Progenitor cell of endocrine pancreas (in vitro differentiated cells): Measurements from ENCODE around the gene SETDB2. TPM values are rescaled to one million over a fixed set of nuclear protein-coding genes. Genes with fewer than 3 reads are reported as not detected.

Source experiments
- DNase-seq: peaks from one replicate; pipeline ENCODE4 v3.0.0; 2021; ENCODE audit warnings: low spot score; ENCODE audit not compliant: unreplicated experiment
- H3K27ac Mint-ChIP-seq: 2 replicates; pipeline ENCODE4 v1.8.0; 2021; ENCODE audit warnings: mild to moderate bottlenecking, moderate library complexity, mixed read lengths
- H3K27me3 Mint-ChIP-seq: 2 replicates; pipeline ENCODE4 v1.8.0; 2021; ENCODE audit warnings: mixed read lengths
- H3K36me3 Mint-ChIP-seq: 2 replicates; pipeline ENCODE4 v1.8.0; 2022; ENCODE audit warnings: mixed read lengths; ENCODE audit not compliant: insufficient read depth
- H3K4me1 Mint-ChIP-seq: 2 replicates; pipeline ENCODE4 v1.8.0; 2021; ENCODE audit warnings: low read depth, mixed read lengths
- H3K4me3 Mint-ChIP-seq: 2 replicates; pipeline ENCODE4 v1.8.0; 2021; ENCODE audit warnings: low read depth, mild to moderate bottlenecking, moderate library complexity, mixed read lengths
- H3K9me3 Mint-ChIP-seq: 2 replicates; pipeline ENCODE4 v1.8.0; 2021; ENCODE audit warnings: low read depth, mixed read lengths
- total RNA-seq: library from RNA; stranded (reverse); gene quantifications from 2 replicates; pipeline ENCODE4 v1.2.1, GENCODE V29; 2021
- TF ChIP-seq, protein P1 (sequence below): fragments of 200-600 bp; sonication (generic); IDR thresholded peaks from one replicate; pipeline ENCODE4 v1.5.0; 2021; ENCODE audit warnings: antibody characterized with exemption, mild to moderate bottlenecking; ENCODE audit not compliant: unreplicated experiment

Gene SETDB2
- total RNA-seq, 1 donor from 2014 or later = 11.5 TPM

DNA sequence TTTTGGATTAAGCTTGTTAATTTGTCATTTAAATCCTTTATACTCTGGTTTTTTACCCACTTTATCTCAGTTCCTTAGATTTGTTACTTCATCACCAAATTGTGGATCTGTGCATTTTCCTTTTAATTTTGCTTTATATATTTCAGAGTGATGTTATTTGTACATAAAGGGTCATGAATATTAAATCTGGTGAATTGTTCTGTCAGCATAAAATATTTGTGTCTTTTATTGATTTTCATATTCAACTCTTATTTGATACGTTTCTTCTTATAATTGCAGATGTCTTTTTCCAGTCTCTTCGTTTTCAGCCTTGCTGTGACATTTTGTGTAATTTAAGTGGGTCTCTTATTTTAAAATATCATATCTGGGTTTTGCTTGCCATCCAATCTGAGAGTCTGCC is 4.7 kb downstream of the SETDB2 start:
- H3K9me3 Mint-ChIP-seq = no peaks in the 10 kb centered on the region
- H3K27ac Mint-ChIP-seq = no peak overlapping the region
- DNase-seq = no peak
- no peak overlapping the region for H3K4me3 Mint-ChIP-seq
- TF ChIP-seq, protein P1, sequence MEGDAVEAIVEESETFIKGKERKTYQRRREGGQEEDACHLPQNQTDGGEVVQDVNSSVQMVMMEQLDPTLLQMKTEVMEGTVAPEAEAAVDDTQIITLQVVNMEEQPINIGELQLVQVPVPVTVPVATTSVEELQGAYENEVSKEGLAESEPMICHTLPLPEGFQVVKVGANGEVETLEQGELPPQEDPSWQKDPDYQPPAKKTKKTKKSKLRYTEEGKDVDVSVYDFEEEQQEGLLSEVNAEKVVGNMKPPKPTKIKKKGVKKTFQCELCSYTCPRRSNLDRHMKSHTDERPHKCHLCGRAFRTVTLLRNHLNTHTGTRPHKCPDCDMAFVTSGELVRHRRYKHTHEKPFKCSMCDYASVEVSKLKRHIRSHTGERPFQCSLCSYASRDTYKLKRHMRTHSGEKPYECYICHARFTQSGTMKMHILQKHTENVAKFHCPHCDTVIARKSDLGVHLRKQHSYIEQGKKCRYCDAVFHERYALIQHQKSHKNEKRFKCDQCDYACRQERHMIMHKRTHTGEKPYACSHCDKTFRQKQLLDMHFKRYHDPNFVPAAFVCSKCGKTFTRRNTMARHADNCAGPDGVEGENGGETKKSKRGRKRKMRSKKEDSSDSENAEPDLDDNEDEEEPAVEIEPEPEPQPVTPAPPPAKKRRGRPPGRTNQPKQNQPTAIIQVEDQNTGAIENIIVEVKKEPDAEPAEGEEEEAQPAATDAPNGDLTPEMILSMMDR = no peak
- no peaks in the 10 kb centered on the region for H3K36me3 Mint-ChIP-seq
- H3K4me1 Mint-ChIP-seq = peaks cover 7% of the 10 kb centered on the region
- no peaks in the 10 kb centered on the region for H3K27me3 Mint-ChIP-seq

DNA sequence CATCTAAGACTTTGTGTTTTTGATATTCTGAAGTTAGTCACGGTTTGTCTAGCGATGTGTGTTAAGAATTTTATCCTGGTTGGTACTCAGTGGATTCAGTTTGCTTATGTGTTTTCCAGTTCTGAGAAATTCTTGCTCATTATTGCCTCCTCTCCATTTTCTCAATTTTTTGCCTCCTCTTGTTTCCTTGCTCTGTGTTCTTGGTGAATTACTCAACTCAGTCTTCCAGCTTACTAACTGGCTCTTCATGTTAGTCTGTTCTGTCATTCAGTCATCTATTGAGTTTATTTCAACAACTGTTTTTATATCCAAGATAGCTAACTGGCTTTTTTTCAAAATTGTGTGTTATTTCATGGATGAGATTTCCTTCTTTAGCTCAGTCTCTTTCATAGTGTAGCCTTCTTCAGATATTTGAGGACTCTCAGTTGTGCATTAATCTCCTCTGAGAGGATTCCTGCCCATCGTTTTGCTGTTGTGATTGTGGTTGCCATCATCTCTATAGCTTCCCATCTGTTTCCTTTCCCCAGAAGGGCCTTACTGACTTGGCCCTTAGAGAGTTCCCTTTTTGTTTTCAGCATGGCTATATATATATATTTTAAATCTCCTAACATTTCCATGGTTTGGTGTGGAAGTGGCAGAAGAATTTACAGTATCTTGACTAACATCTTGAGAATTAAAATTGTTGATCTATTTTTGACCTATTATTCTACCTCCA is 6.2 kb downstream of the SETDB2 start:
- H3K27ac Mint-ChIP-seq = no peak overlapping the region
- DNase-seq = no peak
- no peaks in the 10 kb centered on the region for H3K27me3 Mint-ChIP-seq
- no peaks in the 10 kb centered on the region for H3K36me3 Mint-ChIP-seq
- H3K4me3 Mint-ChIP-seq = no peak overlapping the region
- no peaks in the 10 kb centered on the region for H3K9me3 Mint-ChIP-seq
- no peaks in the 10 kb centered on the region for H3K4me1 Mint-ChIP-seq
- TF ChIP-seq, protein P1 = no peak

DNA sequence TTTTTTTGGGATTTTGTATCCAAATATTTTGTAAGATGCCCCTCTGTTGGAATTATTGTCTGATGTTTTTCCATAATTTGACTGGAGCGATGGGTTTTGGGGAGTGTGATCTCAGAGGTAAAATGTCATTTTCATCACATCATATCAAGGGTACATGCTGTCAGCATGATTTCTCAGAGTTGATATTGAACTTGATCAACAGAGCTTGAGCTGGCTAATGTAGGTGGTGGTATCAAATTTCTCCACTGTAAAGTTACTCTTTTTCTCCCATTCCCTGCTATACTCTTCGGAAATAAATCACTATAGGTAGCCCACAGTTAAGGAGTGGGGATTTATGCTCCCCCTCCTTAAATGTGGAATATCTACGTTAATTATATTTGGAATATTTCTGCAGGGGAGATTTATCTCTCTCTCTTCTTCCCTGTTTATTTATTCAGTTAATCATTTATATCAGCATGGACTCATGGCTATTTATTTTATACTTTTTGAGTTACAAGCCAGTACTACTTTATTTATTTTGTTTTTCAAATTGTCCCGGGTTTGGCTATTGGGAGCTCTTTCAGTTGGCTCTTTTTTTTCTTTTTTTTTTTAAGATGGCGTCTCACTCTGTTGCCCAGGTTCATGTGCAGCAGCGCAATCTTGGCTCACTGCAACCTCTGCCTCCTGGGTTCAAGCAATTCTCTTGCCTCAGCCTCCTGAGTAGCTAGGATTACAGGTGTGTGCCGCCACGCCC is 8.8 kb downstream of the SETDB2 start:
- no peak overlapping the region for H3K4me3 Mint-ChIP-seq
- TF ChIP-seq, protein P1 = no peak
- H3K4me1 Mint-ChIP-seq = no peaks in the 10 kb centered on the region
- H3K9me3 Mint-ChIP-seq = no peaks in the 10 kb centered on the region
- no peaks in the 10 kb centered on the region for H3K27me3 Mint-ChIP-seq
- DNase-seq = no peak
- H3K27ac Mint-ChIP-seq = no peak overlapping the region
- no peaks in the 10 kb centered on the region for H3K36me3 Mint-ChIP-seq

DNA sequence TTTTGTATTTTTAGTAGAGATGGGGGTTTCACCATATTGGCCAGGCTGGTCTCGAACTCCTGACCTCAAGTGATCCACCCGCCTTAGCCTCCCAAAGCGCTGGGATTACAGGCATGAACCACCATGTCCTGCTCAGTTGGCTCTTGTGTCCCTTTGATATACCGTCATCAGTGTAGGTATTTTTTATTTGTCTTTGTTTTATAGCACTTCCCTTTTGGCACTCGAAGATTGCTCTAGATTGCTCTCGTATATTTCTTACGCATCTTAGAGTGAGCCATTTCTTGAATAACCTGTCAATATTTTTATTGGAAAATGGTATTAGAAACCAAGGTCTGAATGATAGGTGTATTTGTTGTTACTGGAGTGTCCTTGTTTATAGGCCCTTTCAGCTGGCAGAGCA is 9.4 kb downstream of the SETDB2 start:
- Mint-ChIP-seq H3K4me3 (no peak overlapping the region), H3K27me3 (no peaks in the 10 kb centered on the region), H3K36me3 (peaks cover 1% of the 10 kb centered on the region), H3K4me1 (no peaks in the 10 kb centered on the region), H3K27ac (no peak overlapping the region), H3K9me3 (no peaks in the 10 kb centered on the region)
- no peak for DNase-seq
- TF ChIP-seq, protein P1 = no peak

DNA sequence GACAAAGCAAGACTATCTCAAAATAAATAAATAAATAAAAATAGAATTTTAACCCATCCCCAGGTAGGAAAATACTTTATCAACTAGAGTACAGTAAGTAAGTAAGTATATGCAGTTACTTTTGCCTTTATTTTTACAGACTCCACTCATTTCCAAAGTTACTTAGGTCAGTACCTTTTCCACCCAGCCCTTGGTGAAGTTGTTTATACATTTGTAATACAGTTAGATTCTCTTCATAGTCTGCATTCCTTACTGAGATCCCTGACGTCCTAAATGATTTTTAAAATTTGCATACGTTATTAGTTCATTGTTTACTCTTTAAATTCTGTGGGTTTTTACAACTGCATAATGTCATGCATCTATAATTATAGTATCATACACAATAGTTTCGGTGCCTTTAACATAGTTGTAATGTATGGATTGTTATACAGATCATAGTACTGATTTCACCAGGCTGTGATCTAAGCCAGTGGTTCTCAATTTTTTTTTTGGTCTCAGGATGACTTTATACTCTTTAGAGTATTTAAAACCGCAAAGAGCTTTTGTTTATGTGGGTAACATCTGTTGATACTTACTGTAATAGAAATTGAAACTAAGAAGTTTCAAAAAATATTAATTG is 10.4 kb downstream of the SETDB2 start:
- H3K27me3 Mint-ChIP-seq = no peaks in the 10 kb centered on the region
- H3K36me3 Mint-ChIP-seq = peaks cover 1% of the 10 kb centered on the region
- H3K4me1 Mint-ChIP-seq = no peaks in the 10 kb centered on the region
- TF ChIP-seq, protein P1 = no peak
- DNase-seq = no peak
- H3K27ac Mint-ChIP-seq = no peak overlapping the region
- no peaks in the 10 kb centered on the region for H3K9me3 Mint-ChIP-seq
- H3K4me3 Mint-ChIP-seq = no peak overlapping the region
